Measurements from ENCODE around the gene PODN. TPM values are rescaled to one million over a fixed set of nuclear protein-coding genes. Genes with fewer than 3 reads are reported as not detected.

PODN gene
- total RNA-seq (2021) (0.17 TPM in 1 of 2 replicates, not detected in the other), Bru-seq, nascent RNA (percentile 7 among the genes with signal in this experiment), BruChase-seq, experiment 1, labeled RNA remaining after a 2-hour chase (percentile 17 among the genes with signal in this experiment), BruChase-seq, experiment 2, labeled RNA remaining after a 6-hour chase (percentile 4 among the genes with signal in this experiment)
- long read RNA-seq, result 0 reads

GRCh38 chr1:53061859-53062707 is at the start of gene PODN:
Gene PODN, plus strand, starts transcription at chr1:53062213. Its CDS starts 7,643 bp downstream, at chr1:53069856.
- H3K4me1 ChIP-seq (ENCODE audit: insufficient read depth, low read length, poor library complexity, severe bottlenecking), result no peaks in the 10 kb centered on the region
- TF ChIP-seq EZH2 (IDR thresholded peaks at IDR 0.05; ENCODE audit: borderline replicate concordance, low read depth, low read length, poor library complexity, severe bottlenecking), result no peak
- TF ChIP-seq, protein P1, sequence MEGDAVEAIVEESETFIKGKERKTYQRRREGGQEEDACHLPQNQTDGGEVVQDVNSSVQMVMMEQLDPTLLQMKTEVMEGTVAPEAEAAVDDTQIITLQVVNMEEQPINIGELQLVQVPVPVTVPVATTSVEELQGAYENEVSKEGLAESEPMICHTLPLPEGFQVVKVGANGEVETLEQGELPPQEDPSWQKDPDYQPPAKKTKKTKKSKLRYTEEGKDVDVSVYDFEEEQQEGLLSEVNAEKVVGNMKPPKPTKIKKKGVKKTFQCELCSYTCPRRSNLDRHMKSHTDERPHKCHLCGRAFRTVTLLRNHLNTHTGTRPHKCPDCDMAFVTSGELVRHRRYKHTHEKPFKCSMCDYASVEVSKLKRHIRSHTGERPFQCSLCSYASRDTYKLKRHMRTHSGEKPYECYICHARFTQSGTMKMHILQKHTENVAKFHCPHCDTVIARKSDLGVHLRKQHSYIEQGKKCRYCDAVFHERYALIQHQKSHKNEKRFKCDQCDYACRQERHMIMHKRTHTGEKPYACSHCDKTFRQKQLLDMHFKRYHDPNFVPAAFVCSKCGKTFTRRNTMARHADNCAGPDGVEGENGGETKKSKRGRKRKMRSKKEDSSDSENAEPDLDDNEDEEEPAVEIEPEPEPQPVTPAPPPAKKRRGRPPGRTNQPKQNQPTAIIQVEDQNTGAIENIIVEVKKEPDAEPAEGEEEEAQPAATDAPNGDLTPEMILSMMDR (conservative IDR thresholded peaks at IDR 0.05; ENCODE audit: low read depth, low read length), result no peak
- BruUV-seq (replicated peaks), result no TSS peak
- POLR2A ChIA-PET (ENCODE audit: low non-redundant PET), result no interaction called here
- H3K9me3 ChIP-seq (ENCODE audit: low read depth, low read length, poor library complexity, severe bottlenecking), result no peaks in the 10 kb centered on the region
- CTCF ChIA-PET, result no interaction called here
- no peaks in the 10 kb centered on the region for H3K36me3 ChIP-seq (ENCODE audit: insufficient read depth, low read length, poor library complexity, severe bottlenecking)
- peaks cover 10% of the 10 kb centered on the region for H3K27me3 ChIP-seq (replicated peaks; ENCODE audit: insufficient read depth, low read depth, low read length, poor library complexity)
- peak within 1 kb of the TSS; percentile 60 for H3K4me3 ChIP-seq (ENCODE audit: low read depth, low read length, poor library complexity, severe bottlenecking)
- intact Hi-C loops (cut with micrococcal nuclease; ENCODE audit: unreplicated experiment), result loop anchor here (10.0 kb wide), 1 partner anchor 123 kb away; no protein-coding TSS in a partner anchor
- H3K27ac ChIP-seq (ENCODE audit: low read depth, low read length, poor library complexity, severe bottlenecking), result no peak within 1 kb of the TSS
- peak; percentile 37 for DNase-seq (ENCODE audit: low spot score)

DNA sequence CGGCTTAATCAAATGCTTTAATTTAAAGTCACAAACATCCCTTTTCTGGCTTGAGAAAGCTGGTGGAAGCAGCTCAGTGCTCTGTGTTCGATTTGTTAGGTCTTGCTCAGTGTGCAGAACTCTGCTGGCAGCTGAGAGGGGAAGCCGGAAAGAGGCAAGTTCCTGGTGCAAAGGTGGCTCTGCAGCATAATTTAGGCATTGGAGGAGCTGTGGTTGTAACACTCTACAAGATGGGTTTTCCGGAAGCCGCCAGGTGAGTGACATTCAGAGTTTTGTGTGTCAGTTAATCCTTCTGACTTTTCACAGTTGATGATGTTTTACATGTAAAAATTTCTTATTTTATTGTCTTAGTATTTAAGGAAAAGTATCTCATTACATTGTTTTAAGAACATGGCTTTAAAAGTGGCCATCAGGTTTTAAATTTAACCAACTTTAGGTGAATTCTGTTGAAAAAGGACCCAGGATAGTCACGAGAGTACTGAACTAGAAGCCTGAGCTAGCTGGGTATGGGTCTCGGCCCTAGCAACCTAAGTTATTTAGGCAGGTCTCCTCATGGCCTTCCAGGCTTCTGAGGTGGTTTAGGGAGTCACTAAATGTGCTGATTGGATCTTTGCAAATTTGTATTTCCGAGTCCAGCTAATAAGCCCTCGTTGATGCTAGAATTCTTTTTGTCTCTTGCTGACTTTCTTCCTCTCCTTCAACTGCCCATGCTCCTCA is 47.1 kb upstream of the PODN start:
- TSS peak; percentile 51 for BruUV-seq (replicated peaks)
- TF ChIP-seq EZH2 (IDR thresholded peaks at IDR 0.05; ENCODE audit: borderline replicate concordance, low read depth, low read length, poor library complexity, severe bottlenecking), result no peak
- TF ChIP-seq, protein P1 (conservative IDR thresholded peaks at IDR 0.05; ENCODE audit: low read depth, low read length), result no peak
- Histone ChIP-seq H3K4me1 (ENCODE audit: insufficient read depth, low read length, poor library complexity, severe bottlenecking) (peaks cover 9% of the 10 kb centered on the region), H3K4me3 (ENCODE audit: low read depth, low read length, poor library complexity, severe bottlenecking) (peak overlapping the region; percentile 62), H3K27me3 (replicated peaks; ENCODE audit: insufficient read depth, low read depth, low read length, poor library complexity) (no peaks in the 10 kb centered on the region), H3K27ac (ENCODE audit: low read depth, low read length, poor library complexity, severe bottlenecking) (peak overlapping the region; percentile 49), H3K9me3 (ENCODE audit: low read depth, low read length, poor library complexity, severe bottlenecking) (no peaks in the 10 kb centered on the region), H3K36me3 (ENCODE audit: insufficient read depth, low read length, poor library complexity, severe bottlenecking) (no peaks in the 10 kb centered on the region)
- intact Hi-C loops (cut with micrococcal nuclease; ENCODE audit: unreplicated experiment), result no loop called here
- peak; percentile 90 for DNase-seq (ENCODE audit: low spot score)
- ChIA-PET POLR2A (ENCODE audit: low non-redundant PET) (interaction anchor here (0.5 kb wide), 1 partner anchor 21 kb away, joined by 3 read pairs; no protein-coding TSS in a partner anchor), CTCF (no interaction called here)

- no peaks in the 10 kb centered on the region for H3K27me3 ChIP-seq (replicated peaks; ENCODE audit: insufficient read depth, low read depth, low read length, poor library complexity)
- H3K27ac ChIP-seq (ENCODE audit: low read depth, low read length, poor library complexity, severe bottlenecking), result peak overlapping the region; percentile 49
- ChIA-PET POLR2A (ENCODE audit: low non-redundant PET) (no interaction called here), CTCF (no interaction called here)
- TF ChIP-seq, protein P1 (conservative IDR thresholded peaks at IDR 0.05; ENCODE audit: low read depth, low read length), result no peak
- no peak for TF ChIP-seq EZH2 (IDR thresholded peaks at IDR 0.05; ENCODE audit: borderline replicate concordance, low read depth, low read length, poor library complexity, severe bottlenecking)
- no peaks in the 10 kb centered on the region for H3K36me3 ChIP-seq (ENCODE audit: insufficient read depth, low read length, poor library complexity, severe bottlenecking)
- peaks cover 9% of the 10 kb centered on the region for H3K4me1 ChIP-seq (ENCODE audit: insufficient read depth, low read length, poor library complexity, severe bottlenecking)
- DNase-seq (ENCODE audit: low spot score), result no peak
- no TSS peak for BruUV-seq (replicated peaks)
- intact Hi-C loops (cut with micrococcal nuclease; ENCODE audit: unreplicated experiment), result no loop called here
- H3K4me3 ChIP-seq (ENCODE audit: low read depth, low read length, poor library complexity, severe bottlenecking), result peak overlapping the region; percentile 62
- no peaks in the 10 kb centered on the region for H3K9me3 ChIP-seq (ENCODE audit: low read depth, low read length, poor library complexity, severe bottlenecking)
These were observed 46.5 kb upstream of the PODN start for GRCh38 chr1:53015508-53015860.

Data from A673 (cell line).